ENCODE data around the gene ATP8A1.

ATP8A1 gene

DNA sequence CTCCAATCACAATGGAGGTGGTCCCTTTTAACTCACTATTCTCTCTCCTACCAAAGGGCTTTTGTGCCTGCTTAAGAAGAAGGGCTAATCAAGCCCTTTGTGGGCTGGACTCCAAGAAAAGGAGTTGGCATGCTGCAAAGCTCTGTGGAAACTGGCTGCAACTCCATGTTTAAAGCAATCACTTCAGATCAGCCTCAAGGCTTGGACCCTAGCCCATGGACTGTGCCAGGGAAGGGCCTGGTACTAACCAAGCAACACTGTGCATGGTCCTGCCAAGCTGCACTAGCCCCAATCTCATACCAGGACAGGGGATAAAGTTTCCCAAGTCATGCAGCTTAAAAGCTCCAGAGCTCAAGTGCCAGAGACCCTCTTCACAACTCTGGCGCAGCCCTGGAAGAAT is 86.7 kb downstream of the ATP8A1 start:
- no peak for TF ChIP-seq JUND (IDR thresholded peaks at IDR 0.05; ENCODE audit: low read depth)
- peak in 1 of 2 experiments; percentile 6 for DNase-seq (ENCODE audit: low read depth in 1 of 2, low spot score in 1 of 2)
- in situ Hi-C loops (cut with HindIII; ENCODE audit: low pct_unique_long_range_greater_than_20kb, low sequenced_read_pairs), result no loop called here

DNA sequence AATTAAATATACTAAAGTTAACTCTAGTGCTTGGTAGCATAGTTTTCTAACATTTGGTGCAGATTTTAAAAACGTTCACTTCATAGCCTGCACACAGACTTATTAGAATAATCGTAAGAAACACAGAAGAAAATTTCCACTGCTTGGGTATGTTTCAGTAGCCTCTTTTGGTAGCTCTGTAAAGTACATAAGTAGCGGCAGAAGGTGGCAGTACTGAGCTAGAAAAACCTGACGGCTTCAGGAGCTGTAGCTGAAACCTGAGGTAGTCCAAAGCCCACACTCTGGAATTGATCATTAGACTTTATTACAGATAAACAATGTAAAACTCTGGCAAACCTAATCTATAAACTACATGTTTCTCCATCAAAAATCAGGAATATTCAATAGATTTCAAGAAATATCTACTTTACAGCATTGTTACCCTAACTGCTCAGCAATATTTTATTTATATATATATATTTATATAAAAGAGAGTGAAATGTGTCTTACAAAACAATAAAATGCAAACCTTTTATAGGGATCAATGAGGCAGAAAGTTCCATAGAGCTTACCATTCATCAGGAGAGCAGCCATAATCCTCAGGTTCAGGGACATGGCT is 88.2 kb downstream of the ATP8A1 start:
- TF ChIP-seq JUND (IDR thresholded peaks at IDR 0.05; ENCODE audit: low read depth), result no peak
- in situ Hi-C loops (cut with HindIII; ENCODE audit: low pct_unique_long_range_greater_than_20kb, low sequenced_read_pairs), result no loop called here

DNA sequence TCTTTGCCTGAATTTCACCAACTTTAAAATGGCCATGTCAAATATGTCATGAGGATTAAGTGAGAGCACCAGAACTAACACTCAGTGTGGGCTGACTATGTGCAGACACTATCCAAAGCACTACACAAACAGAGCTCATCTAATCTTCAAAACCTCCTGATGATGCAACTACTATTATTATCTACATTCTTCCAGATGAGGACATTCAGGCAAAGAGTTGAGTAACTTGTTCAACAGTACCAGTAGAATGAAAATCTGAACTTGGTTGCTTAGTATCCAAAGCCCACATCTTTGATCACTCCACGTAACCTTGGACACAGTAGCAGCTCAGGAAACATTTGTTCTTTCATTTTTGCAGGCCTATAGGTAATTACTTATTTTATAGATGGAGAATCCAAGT is 90.1 kb downstream of the ATP8A1 start:
- TF ChIP-seq JUND (IDR thresholded peaks at IDR 0.05; ENCODE audit: low read depth), result no peak
- no peak for DNase-seq (ENCODE audit: low read depth in 1 of 2, low spot score in 1 of 2)
- in situ Hi-C loops (cut with HindIII; ENCODE audit: low pct_unique_long_range_greater_than_20kb, low sequenced_read_pairs), result no loop called here

More for the DNA sequence above, 88.2 kb downstream of the ATP8A1 start:
- DNase-seq (ENCODE audit: low read depth in 1 of 2, low spot score in 1 of 2), result peak; percentile 7 to 73

DNA sequence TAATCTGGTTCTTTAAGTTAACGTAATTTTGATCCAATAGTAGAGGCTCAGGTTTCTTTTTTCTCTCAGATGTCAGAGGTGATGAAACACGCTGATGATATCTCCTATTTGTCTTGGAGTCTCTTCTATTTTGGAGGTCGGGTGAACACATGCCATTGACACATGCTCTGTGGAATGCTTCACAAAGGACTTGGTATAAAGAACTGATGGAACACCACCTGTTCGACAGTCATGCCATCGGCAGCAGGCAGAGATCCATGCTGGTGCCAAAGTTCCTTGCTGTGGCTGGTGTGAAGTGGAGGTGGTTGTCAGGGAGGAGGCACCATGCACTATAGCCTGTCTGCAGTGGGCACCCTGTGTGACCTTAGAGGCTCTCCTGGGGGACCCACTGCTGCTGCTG is 94.9 kb downstream of the ATP8A1 start:
- in situ Hi-C loops (cut with HindIII; ENCODE audit: low pct_unique_long_range_greater_than_20kb, low sequenced_read_pairs), result no loop called here
- DNase-seq (ENCODE audit: low read depth in 1 of 2, low spot score in 1 of 2), result peak in 1 of 2 experiments; percentile 16
- TF ChIP-seq JUND (IDR thresholded peaks at IDR 0.05; ENCODE audit: low read depth), result no peak

DNA sequence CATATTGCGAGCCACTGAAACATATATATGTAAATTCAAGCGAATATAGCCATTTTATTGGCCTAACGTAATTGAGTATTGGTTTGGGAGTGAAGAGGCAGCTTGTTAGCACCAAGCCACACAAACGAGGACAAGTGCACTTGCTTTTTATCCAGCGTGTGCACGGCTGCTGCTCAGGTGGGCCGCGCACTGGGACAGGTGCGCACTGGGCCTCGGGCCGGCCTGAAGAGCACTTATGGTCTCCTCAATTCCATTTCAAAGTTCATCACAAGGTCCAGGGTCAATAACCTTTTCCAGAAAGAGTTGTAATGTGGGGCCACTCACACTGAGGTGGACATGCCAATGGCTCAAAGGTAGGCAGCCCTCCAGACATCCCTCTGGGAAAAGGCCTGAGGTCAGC is 95.9 kb downstream of the ATP8A1 start:
- DNase-seq (ENCODE audit: low read depth in 1 of 2, low spot score in 1 of 2), result no peak
- in situ Hi-C loops (cut with HindIII; ENCODE audit: low pct_unique_long_range_greater_than_20kb, low sequenced_read_pairs), result no loop called here
- no peak for TF ChIP-seq JUND (IDR thresholded peaks at IDR 0.05; ENCODE audit: low read depth)

DNA sequence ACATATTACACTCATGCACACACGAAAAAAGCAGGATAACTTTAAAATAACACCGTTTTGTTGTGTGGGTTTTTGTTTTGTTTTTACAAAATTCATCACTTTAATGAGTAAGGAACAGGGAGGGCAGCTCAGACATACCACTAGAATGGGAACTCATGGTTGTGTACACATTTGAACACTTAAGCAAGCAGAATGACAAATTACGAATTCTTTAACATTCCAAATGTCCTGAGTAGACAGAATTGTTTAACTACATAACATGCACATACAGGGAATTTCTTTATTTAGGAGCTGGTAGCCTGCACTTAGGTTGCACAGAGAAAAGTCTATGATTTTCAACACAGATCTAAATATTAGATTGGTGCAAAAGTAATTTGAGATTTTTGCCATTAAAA is 96.4 kb downstream of the ATP8A1 start:
- DNase-seq (ENCODE audit: low read depth in 1 of 2, low spot score in 1 of 2), result no peak
- in situ Hi-C loops (cut with HindIII; ENCODE audit: low pct_unique_long_range_greater_than_20kb, low sequenced_read_pairs), result no loop called here
- TF ChIP-seq JUND (IDR thresholded peaks at IDR 0.05; ENCODE audit: low read depth), result no peak

DNA sequence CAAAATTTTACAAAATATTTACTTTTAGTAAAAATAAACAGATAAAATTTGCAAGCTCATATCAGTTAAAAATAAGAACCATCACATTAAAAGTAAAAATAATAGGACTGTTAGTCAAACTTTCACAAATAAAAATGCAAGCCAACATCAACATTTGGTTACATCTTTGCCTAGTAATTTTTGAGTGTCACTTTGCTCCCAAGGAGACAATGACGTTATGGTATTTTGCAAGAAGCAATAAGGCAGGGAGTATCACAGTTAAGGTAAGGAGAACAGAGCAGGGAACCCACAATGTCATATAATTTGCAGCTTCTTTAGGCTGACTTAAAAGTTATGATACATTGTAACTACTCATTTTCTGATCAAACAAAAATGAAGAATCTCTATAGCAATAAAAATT is 98.7 kb downstream of the ATP8A1 start:
- no peak for TF ChIP-seq JUND (IDR thresholded peaks at IDR 0.05; ENCODE audit: low read depth)
- in situ Hi-C loops (cut with HindIII; ENCODE audit: low pct_unique_long_range_greater_than_20kb, low sequenced_read_pairs), result no loop called here
- DNase-seq (ENCODE audit: low read depth in 1 of 2, low spot score in 1 of 2), result no peak

DNA sequence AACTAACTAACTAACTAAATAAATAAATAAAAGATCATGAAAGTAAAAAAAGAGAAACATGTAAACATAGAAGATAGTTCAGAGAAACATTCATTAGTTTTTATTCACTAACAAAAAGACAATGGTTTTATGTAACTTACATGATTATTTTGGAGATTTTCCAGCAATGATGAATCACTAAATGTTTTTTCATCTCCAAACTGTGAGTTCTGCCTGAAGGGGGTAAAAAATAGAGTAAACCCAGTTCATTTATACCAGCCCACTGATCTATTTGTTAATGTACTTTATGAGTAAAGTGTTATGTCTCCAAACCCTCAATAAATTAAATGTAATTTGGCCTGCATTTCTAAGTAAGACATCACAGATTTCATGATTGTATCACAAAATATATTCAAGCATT is 101.1 kb downstream of the ATP8A1 start:
- DNase-seq (ENCODE audit: low read depth in 1 of 2, low spot score in 1 of 2), result no peak
- in situ Hi-C loops (cut with HindIII; ENCODE audit: low pct_unique_long_range_greater_than_20kb, low sequenced_read_pairs), result no loop called here
- no peak for TF ChIP-seq JUND (IDR thresholded peaks at IDR 0.05; ENCODE audit: low read depth)

DNA sequence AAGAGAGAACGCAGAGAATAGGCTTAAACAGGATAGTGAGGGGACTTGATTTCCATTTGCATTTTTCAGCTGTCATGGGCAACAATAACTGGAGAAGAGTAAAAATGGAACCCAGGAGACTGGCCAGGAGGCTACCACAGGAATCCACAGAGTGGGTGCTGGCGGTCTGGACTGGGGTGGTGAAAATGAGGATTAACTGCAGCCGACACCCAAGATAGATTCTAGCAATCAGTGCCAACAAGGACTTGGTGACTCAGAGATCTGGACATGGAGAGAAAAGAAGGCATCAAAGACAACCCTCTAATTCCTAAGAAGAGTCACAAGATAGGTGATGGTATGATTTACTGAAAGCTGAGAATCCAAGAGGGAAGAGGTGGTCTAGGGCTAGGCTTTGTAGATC is 102.8 kb downstream of the ATP8A1 start:
- in situ Hi-C loops (cut with HindIII; ENCODE audit: low pct_unique_long_range_greater_than_20kb, low sequenced_read_pairs), result no loop called here
- DNase-seq (ENCODE audit: low read depth in 1 of 2, low spot score in 1 of 2), result no peak
- no peak for TF ChIP-seq JUND (IDR thresholded peaks at IDR 0.05; ENCODE audit: low read depth)

DNA sequence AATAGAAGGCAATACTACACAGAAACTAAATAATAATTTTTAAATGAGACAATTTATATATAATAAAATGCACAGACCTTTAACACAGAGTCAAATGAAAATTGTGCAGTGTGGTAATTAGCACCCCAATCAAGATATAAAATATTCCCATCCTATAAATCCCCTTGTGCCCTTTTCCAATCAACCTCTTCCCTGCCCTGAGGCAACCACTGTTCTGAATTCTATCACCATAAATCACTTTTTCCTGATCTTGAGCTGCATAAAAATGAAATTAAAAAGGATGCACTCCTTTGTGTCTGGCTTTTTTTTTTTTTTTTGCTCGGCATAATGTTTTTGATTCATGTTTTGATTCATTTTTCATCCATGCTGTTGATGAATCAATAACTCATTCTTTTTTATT is 107.0 kb downstream of the ATP8A1 start:
- TF ChIP-seq JUND (IDR thresholded peaks at IDR 0.05; ENCODE audit: low read depth), result no peak
- no peak for DNase-seq (ENCODE audit: low read depth in 1 of 2, low spot score in 1 of 2)
- in situ Hi-C loops (cut with HindIII; ENCODE audit: low pct_unique_long_range_greater_than_20kb, low sequenced_read_pairs), result no loop called here

DNA sequence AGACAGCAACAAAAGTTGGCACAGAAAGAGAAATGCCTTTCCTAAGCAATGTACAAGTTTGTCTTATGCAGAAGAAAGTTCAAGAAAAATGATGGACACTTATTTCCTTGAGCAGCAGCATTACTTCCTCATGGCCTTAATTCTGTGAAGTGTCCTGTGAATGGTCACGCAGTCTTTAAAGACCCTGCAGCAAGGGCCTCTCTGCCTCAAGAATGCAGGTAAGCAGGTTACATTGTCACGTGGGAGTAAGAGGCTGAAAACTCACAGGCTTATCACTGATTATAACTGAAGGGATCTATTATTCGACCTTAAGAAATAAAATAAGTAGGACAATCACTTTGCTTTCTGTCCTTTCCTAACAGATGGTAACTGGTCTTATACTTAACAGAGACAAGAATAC is 109.1 kb downstream of the ATP8A1 start:
- no peak for DNase-seq (ENCODE audit: low read depth in 1 of 2, low spot score in 1 of 2)
- in situ Hi-C loops (cut with HindIII; ENCODE audit: low pct_unique_long_range_greater_than_20kb, low sequenced_read_pairs), result no loop called here
- no peak for TF ChIP-seq JUND (IDR thresholded peaks at IDR 0.05; ENCODE audit: low read depth)

DNA sequence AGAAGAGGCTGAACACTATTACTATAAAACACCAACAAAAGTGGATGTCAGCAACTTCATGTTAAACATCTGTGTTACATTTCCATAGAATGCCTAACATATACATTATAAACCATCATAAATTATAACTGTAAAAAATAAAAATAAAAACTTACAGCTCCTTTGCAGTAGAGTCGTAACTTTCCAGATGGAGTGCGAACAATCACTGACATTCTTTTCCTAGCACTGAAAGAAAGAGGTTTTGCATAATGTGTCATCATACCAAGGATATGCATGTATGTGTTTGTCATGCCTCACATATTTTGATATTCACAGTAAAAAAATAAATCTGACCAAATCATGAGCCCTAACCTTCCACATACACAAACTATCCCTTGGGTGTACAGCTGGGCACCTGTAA is 113.1 kb downstream of the ATP8A1 start:
- in situ Hi-C loops (cut with HindIII; ENCODE audit: low pct_unique_long_range_greater_than_20kb, low sequenced_read_pairs), result no loop called here
- no peak for TF ChIP-seq JUND (IDR thresholded peaks at IDR 0.05; ENCODE audit: low read depth)
- DNase-seq (ENCODE audit: low read depth in 1 of 2, low spot score in 1 of 2), result no peak

DNA sequence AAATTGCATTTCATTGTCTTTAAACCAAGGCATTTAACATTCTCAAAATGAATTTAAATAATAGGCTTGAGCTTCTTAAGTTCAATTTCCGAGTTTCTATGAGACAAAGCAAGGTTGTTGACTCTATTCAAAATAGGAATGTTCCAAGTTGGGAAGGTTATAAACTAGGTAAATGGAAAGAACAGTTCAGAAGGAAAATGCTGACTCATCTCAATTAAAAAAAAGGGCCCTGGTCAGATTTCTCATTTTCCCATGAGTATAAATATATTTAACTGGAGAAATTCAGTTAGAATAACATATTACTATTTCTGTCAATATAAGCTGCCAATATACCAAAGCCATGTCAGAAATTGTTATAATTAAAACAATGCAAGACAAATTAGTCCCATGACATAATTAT is 113.8 kb downstream of the ATP8A1 start:
- in situ Hi-C loops (cut with HindIII; ENCODE audit: low pct_unique_long_range_greater_than_20kb, low sequenced_read_pairs), result no loop called here

DNA sequence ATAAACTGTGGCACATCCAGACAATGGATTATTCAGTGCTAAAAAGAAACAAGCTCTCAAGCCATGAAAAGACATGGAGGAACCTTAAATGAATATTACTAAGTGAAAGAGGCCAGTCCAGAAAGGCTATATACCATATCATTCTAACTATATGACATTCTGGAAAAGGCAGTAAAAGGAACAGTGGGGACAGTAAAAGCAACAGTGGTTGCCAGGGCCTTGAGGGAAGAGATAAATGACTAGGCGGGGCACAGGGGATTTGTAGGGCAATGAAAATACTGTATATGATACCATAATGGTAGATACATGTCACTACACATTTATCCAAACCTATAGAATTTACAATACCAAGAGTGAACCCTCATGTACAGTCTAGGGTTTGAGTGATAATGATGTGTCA is 115.3 kb downstream of the ATP8A1 start:
- DNase-seq (ENCODE audit: low read depth in 1 of 2, low spot score in 1 of 2), result no peak
- no peak for TF ChIP-seq JUND (IDR thresholded peaks at IDR 0.05; ENCODE audit: low read depth)
- in situ Hi-C loops (cut with HindIII; ENCODE audit: low pct_unique_long_range_greater_than_20kb, low sequenced_read_pairs), result no loop called here

More for the DNA sequence above, 113.8 kb downstream of the ATP8A1 start:
- no peak for TF ChIP-seq JUND (IDR thresholded peaks at IDR 0.05; ENCODE audit: low read depth)
- no peak for DNase-seq (ENCODE audit: low read depth in 1 of 2, low spot score in 1 of 2)
